NB4 (cell line): ENCODE results near the gene RAB14.

ENCODE experiments used
- DNase-seq: peaks from one replicate; pipeline ENCODE4 v3.0.0; 2010; ENCODE audit warnings: low read depth
- H3K4me3 ChIP-seq: one replicate; pipeline ENCODE4 v1.5.1; 2011; ENCODE audit warnings: mild to moderate bottlenecking, low read depth, low read length, moderate library complexity
- MYC ChIP-seq: IDR thresholded peaks from 2 replicates; pipeline ENCODE4 v1.6.1; 2011; ENCODE audit warnings: low read depth, low read length
- POLR2A ChIP-seq: IDR thresholded peaks from 2 replicates; pipeline ENCODE4 v1.6.1; 2011; ENCODE audit warnings: mild to moderate bottlenecking; ENCODE audit not compliant: insufficient read length; ENCODE audit errors: extremely low read depth
- TF ChIP-seq, protein P1 (sequence below): IDR thresholded peaks from 2 replicates; pipeline ENCODE4 v1.6.1; 2011; ENCODE audit warnings: low read depth, low read length
- TF ChIP-seq, protein P2 (sequence below): IDR thresholded peaks from one replicate; pipeline ENCODE4 v1.5.1; 2012; ENCODE audit warnings: low read depth, low read length

Gene RAB14

DNA sequence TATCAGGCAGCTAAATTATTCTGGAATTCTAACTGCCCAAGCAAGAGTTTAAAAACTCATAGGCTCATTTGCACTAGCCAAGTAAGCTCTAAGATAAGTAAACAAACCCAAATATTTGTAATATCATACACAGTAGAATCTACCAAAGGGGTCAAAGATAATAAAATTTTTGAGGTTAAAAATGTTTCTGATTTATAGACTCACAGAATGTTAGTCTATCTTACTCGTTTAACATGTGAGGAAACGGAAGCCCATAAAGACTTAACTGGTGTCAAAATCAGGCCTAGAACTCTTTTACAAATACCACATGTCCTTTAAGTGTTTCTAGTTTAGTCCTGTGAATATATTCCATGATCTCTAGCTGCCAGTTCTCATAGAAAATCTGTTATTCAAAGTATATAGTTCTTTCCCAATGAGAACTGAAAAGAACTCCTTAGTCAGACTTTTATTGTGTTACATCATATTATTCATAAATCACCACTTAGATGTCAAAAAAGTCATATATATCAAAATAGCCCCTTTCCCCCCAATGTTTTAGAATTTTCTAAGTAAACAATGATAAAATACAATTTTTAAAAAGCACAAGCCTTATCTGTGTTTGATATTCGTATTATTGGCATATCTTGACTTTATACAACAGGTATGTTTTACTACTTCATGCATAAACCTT, 13.9 kb downstream of the RAB14 start:
- no peak for TF ChIP-seq MYC
- TF ChIP-seq, protein P1, sequence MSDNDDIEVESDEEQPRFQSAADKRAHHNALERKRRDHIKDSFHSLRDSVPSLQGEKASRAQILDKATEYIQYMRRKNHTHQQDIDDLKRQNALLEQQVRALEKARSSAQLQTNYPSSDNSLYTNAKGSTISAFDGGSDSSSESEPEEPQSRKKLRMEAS = no peak
- no peak for TF ChIP-seq POLR2A
- no peak overlapping the region for H3K4me3 ChIP-seq
- no peak for DNase-seq

DNA sequence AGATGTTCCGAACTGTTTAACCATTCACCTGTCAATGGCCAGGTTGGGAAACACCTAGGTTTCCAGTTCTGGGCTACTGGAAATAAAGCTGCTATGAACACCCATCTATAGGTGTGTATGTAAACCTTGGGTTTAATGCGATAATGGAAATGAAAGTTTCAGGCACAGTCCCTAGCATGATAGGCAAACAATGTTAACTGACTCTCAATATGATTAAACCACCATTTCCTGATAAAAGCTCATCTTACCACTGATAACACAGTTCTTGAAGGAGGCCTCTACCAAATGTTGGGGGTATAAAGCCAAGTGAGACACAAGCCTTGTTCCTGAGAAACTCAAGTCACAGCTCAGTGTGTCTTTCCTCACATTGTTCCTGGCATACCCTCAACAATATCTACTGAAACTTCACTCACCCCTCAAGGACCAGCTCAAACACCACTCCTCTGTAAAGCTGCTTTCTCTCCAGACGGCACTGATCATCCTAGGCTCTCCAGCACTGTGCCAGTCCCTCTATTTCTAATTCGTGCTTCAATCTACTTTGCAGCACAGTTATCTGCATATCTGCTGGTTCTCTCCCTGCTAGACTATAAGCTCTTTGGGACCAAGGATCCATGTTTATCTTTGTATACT, 15.8 kb downstream of the RAB14 start:
- DNase-seq = no peak
- TF ChIP-seq POLR2A = no peak
- TF ChIP-seq MYC = no peak
- TF ChIP-seq, protein P2, sequence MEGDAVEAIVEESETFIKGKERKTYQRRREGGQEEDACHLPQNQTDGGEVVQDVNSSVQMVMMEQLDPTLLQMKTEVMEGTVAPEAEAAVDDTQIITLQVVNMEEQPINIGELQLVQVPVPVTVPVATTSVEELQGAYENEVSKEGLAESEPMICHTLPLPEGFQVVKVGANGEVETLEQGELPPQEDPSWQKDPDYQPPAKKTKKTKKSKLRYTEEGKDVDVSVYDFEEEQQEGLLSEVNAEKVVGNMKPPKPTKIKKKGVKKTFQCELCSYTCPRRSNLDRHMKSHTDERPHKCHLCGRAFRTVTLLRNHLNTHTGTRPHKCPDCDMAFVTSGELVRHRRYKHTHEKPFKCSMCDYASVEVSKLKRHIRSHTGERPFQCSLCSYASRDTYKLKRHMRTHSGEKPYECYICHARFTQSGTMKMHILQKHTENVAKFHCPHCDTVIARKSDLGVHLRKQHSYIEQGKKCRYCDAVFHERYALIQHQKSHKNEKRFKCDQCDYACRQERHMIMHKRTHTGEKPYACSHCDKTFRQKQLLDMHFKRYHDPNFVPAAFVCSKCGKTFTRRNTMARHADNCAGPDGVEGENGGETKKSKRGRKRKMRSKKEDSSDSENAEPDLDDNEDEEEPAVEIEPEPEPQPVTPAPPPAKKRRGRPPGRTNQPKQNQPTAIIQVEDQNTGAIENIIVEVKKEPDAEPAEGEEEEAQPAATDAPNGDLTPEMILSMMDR = no peak
- TF ChIP-seq, protein P1 = no peak
- no peak overlapping the region for H3K4me3 ChIP-seq

DNA sequence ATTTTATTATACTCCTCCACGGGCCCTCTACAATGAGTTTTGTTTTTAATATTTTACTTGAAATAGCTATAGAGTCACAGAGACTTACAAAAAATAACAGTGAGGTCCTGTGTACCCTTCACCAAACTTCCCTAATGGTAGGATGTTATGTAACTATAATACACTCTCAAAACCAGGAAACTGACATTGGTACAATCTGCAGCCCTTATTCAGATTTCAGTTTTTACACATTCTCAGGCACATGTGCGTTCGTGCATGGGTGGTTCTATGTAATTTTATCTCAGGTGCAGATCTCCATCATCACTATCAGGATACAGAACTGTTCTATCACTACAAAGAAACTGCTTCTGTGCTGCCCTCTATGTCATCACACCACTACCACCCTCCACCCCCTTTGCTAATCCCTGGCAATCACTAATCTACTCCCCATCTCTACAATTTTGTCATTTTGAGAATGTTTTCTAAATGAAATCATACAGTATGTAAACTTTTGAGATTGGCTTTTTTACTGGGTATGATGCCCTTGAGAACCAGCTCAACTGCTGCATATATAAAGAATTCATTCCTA, 16.4 kb downstream of the RAB14 start:
- TF ChIP-seq, protein P1 = no peak
- TF ChIP-seq MYC (no peak), POLR2A (no peak)
- TF ChIP-seq, protein P2 = no peak
- no peak overlapping the region for H3K4me3 ChIP-seq
- no peak for DNase-seq

DNA sequence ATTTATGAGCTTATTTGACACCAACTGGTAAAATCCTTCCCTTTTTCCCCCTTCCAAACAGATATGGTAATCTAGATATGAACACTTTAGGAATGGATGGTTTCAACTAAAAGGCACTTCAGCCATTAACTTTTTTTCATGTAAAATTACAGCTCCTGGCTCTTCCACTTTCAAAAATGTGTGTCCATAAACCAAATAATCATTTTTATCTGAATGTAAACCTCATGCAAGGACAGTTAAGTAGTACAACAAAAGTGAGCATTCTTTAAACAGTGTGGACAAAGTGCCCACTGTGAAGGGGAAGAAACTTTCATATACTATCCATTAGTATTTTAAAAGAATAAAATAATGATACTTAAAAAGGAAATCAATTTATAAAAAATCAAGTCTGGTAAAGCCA, 17.2 kb downstream of the RAB14 start:
- TF ChIP-seq, protein P1 = no peak
- TF ChIP-seq, protein P2 = no peak
- no peak for DNase-seq
- H3K4me3 ChIP-seq = no peak overlapping the region

DNA sequence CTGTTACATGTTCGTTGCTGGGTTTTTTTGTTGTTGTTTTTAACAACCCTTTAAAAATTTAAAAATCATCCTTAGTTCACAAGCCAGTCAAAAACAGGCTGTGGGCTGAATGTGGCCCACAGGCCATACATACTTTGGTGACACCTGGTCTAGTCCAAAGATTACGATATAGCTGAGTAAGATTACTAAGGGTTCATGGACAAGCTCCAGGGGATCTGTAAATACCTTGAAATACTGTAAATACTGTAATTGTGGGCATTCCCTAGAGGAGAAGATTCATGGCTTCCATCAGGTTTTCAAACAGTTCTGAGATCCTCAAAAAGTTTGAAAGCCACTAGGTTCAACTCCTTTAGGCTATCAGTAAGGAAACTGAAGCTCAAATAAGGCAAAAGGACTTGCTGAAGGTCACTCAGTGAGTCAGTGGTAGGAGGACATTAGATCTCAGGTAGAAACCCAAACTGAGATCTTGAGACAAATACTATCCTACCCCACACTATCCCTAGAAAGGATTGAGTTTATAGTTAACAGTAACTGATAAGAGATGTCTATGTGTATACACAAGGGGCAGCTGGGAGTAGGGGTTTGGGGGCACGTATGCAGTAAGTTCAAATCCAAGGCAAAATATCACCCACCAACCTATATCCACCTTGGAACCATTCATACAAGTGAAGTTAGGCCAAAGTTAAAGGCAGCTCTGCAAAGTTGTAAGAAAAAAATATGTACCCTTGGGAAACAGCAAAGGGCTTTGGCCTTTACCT, 17.8 kb downstream of the RAB14 start:
- no peak for DNase-seq
- TF ChIP-seq MYC (no peak), POLR2A (no peak)
- TF ChIP-seq, protein P1 = no peak
- TF ChIP-seq, protein P2 = no peak
- H3K4me3 ChIP-seq = no peak overlapping the region
